ENCODE measurements around the gene CCDC13. TPM values are rescaled to one million over a fixed set of nuclear protein-coding genes. Genes with fewer than 3 reads are reported as not detected.

The CCDC13 gene
- total RNA-seq, 1 donor from 2014 or later, result not detected

GRCh38 chr3:42750834-42751233 is 22.2 kb downstream of the CCDC13 start:
- H3K9me3 ChIP-seq (ENCODE audit: low read depth), result no peaks in the 10 kb centered on the region
- Mint-ChIP-seq H3K9me3 (no peaks in the 10 kb centered on the region), H3K27ac (no peak overlapping the region), H3K4me1 (peaks cover 13% of the 10 kb centered on the region), H3K27me3 (ENCODE audit: insufficient read depth, low read depth) (peaks cover 3% of the 10 kb centered on the region), H3K36me3 (no peaks in the 10 kb centered on the region), H3K4me3 (no peak overlapping the region)
- peaks cover 17% of the 10 kb centered on the region for H3K4me1 ChIP-seq
- no peak overlapping the region for H3K9ac ChIP-seq
- TF ChIP-seq EZH2phosphoT487 (IDR thresholded peaks at IDR 0.05) (no peak), EZH2 (IDR thresholded peaks at IDR 0.05) (no peak), CTCF (IDR thresholded peaks at IDR 0.05) (no peak)
- no peaks in the 10 kb centered on the region for H3K27me3 ChIP-seq
- H3K79me2 ChIP-seq (ENCODE audit: low read depth), result no peaks in the 10 kb centered on the region
- H2AFZ ChIP-seq (replicated peaks), result no peak overlapping the region
- H3K4me3 ChIP-seq, result no peak overlapping the region
- no peak overlapping the region for H3K4me2 ChIP-seq
- no peaks in the 10 kb centered on the region for H4K20me1 ChIP-seq (ENCODE audit: low read depth)
- no peak for DNase-seq (ENCODE audit: low spot score)
- H3K27ac ChIP-seq, result no peak overlapping the region
- H3K36me3 ChIP-seq, result no peaks in the 10 kb centered on the region
- no peaks in the 10 kb centered on the region for H3F3A ChIP-seq (ENCODE audit: low read depth)

- Histone ChIP-seq H3K27me3 (no peaks in the 10 kb centered on the region), H3K27ac (peak overlapping the region; percentile 35), H3K4me1 (peaks cover 16% of the 10 kb centered on the region), H3F3A (ENCODE audit: low read depth) (no peaks in the 10 kb centered on the region), H3K4me3 (no peak overlapping the region), H3K4me2 (no peak overlapping the region), H3K9ac (no peak overlapping the region), H4K20me1 (ENCODE audit: low read depth) (no peaks in the 10 kb centered on the region), H2AFZ (replicated peaks) (peak overlapping the region; percentile 88), H3K9me3 (ENCODE audit: low read depth) (no peaks in the 10 kb centered on the region), H3K79me2 (ENCODE audit: low read depth) (no peaks in the 10 kb centered on the region), H3K36me3 (no peaks in the 10 kb centered on the region)
- Mint-ChIP-seq H3K4me3 (no peak overlapping the region), H3K4me1 (peaks cover 13% of the 10 kb centered on the region), H3K27ac (no peak overlapping the region), H3K9me3 (no peaks in the 10 kb centered on the region), H3K27me3 (ENCODE audit: insufficient read depth, low read depth) (peaks cover 3% of the 10 kb centered on the region), H3K36me3 (no peaks in the 10 kb centered on the region)
- DNase-seq (ENCODE audit: low spot score), result peak; percentile 54
- no peak for TF ChIP-seq EZH2 (IDR thresholded peaks at IDR 0.05)
- TF ChIP-seq CTCF (IDR thresholded peaks at IDR 0.05), result peak; percentile 56
Measured at GRCh38 chr3:42749753-42750231, 23.3 kb downstream of the CCDC13 start.

GRCh38 chr3:42749025-42749752 is 23.9 kb downstream of the CCDC13 start:
- Mint-ChIP-seq H3K36me3 (no peaks in the 10 kb centered on the region), H3K4me3 (no peak overlapping the region), H3K9me3 (no peaks in the 10 kb centered on the region), H3K27ac (peak overlapping the region; percentile 29), H3K27me3 (ENCODE audit: insufficient read depth, low read depth) (peaks cover 3% of the 10 kb centered on the region), H3K4me1 (peaks cover 13% of the 10 kb centered on the region)
- peak overlapping the region; percentile 88 for H2AFZ ChIP-seq (replicated peaks)
- no peaks in the 10 kb centered on the region for H3F3A ChIP-seq (ENCODE audit: low read depth)
- no peak for DNase-seq (ENCODE audit: low spot score)
- no peaks in the 10 kb centered on the region for H3K27me3 ChIP-seq
- H4K20me1 ChIP-seq (ENCODE audit: low read depth), result no peaks in the 10 kb centered on the region
- H3K9me3 ChIP-seq (ENCODE audit: low read depth), result no peaks in the 10 kb centered on the region
- no peaks in the 10 kb centered on the region for H3K79me2 ChIP-seq (ENCODE audit: low read depth)
- peaks cover 16% of the 10 kb centered on the region for H3K4me1 ChIP-seq
- H3K4me2 ChIP-seq, result no peak overlapping the region
- H3K9ac ChIP-seq, result no peak overlapping the region
- TF ChIP-seq EZH2phosphoT487 (IDR thresholded peaks at IDR 0.05) (no peak), EZH2 (IDR thresholded peaks at IDR 0.05) (no peak), CTCF (IDR thresholded peaks at IDR 0.05) (no peak)
- peak overlapping the region; percentile 35 for H3K27ac ChIP-seq
- no peaks in the 10 kb centered on the region for H3K36me3 ChIP-seq
- no peak overlapping the region for H3K4me3 ChIP-seq

Data from neural progenitor cell (in vitro differentiated cells).